HG02943 (cell line): ENCODE results near the gene GDI2.
"Not testable (repeated sequence)": the region's sequence is repeated elsewhere in the genome, so short reads cannot be mapped to it uniquely, and the experiment has no call there.

Experiments
- ATAC-seq: cut with Tn5 transposase; IDR thresholded peaks from one replicate; pipeline ENCODE4 v1.9.1; 2021; ENCODE audit warnings: mild to moderate bottlenecking, low read depth, moderate library complexity; ENCODE audit not compliant: unreplicated experiment

GDI2 gene

GRCh38 chr10:5794236-5794635 is 19.0 kb downstream of the GDI2 start:
- ATAC-seq = no peak

DNA sequence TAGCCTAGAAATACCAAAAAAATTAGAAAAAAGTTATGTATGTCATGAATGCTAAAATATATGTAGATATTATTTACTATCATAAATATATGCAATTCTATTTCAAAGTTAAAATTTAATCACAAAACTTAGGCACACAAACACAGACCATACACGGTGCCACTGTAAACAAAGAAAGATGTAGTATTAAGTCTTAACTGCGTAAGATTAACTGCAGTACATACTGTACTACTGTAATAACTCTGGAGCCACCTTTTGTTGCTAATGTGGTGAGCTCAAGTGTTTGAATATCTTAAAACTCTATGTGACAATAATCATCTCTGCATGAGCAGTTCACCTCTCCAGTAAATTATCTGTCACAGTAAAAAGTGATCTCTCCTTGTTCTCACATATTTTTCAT is 23.6 kb downstream of the GDI2 start:
- no peak for ATAC-seq

DNA sequence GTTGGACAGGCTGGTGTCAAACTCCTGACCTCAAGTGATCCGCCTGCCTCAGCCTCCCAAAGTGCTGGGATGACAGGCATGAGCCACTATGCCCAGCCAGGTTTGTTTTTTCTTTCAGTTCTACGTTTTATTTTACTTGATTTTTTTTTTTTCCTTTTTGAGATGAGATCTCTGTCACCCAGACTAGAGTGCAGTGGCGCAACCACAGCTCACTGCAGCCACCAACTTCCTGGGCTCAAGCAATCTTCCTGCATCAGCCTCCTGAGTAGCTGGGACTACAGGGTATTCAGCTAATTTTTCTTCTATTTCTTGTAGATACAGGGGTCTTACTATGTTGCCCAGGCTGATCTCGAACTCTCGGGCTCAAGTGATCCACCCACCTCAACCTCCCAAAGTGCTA is 24.3 kb downstream of the GDI2 start:
- no peak for ATAC-seq

GRCh38 chr10:5783300-5783699 is 29.9 kb downstream of the GDI2 start:
- ATAC-seq = no peak

GRCh38 chr10:5782174-5782573 is 31.1 kb downstream of the GDI2 start:
- no peak for ATAC-seq

DNA sequence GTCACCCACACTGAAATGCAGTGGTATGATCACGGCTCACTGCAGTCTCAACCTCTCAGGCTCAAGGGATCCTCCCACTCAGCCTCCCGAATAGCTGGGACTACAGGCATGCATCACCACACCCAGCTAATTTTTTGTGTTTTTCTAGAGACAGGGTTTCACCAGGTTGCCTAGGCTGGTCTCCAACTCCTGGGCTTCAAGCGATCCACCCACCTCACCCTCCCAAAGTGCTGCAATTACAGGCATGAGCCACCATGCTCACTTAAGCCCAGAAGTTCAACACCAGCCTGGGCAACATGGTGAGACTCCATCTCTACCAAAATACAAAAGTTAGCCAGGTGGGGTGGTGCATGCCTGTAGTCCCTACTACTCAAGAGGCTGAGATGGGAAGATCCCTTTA is 33.5 kb downstream of the GDI2 start:
- ATAC-seq = no peak

GRCh38 chr10:5777758-5778157 is 35.5 kb downstream of the GDI2 start:
- not testable (repeated sequence) for ATAC-seq

- no peak for ATAC-seq
Measured at GRCh38 chr10:5776881-5777197, 36.4 kb downstream of the GDI2 start.

DNA sequence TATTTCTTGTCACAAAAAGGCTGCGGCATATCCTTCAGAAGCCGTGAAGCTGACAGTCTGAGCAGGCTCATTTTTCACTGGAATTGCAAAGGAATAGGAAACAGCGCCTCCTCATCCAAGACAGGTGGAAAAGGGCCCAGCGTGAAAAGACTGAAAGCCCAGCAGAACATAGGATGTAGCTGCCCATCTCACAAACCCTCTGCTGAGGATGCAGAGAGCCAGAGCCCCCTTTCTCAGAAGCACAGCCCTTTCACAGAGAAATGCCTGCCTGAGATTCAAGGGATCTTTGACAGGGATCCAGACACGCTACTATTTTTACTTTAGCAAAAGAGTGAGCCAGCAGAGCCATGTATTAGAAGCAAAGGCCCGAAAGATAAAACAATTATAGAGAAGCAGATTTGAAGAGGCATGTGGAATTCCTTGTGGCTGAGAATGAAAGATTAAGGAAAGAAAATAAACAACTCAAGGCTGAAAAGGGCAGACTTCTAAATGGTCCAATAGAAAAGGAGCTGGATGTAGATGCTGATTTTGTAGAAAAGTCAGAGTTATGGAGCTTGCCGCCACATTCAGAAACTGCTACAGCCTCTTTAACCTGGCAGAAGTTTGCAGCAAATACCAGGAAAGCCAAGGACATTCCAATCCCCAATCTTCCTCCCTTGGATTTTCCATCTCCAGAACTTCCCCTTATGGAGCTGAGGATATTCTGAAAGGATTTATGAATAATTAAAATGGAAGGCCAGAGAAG is 36.9 kb downstream of the GDI2 start:
- ATAC-seq = no peak

GRCh38 chr10:5775685-5776084 is 37.5 kb downstream of the GDI2 start:
- no peak for ATAC-seq

GRCh38 chr10:5774987-5775620 is 38.1 kb downstream of the GDI2 start:
- ATAC-seq = no peak

GRCh38 chr10:5766189-5766588 is 47.0 kb downstream of the GDI2 start:
- ATAC-seq = no peak

DNA sequence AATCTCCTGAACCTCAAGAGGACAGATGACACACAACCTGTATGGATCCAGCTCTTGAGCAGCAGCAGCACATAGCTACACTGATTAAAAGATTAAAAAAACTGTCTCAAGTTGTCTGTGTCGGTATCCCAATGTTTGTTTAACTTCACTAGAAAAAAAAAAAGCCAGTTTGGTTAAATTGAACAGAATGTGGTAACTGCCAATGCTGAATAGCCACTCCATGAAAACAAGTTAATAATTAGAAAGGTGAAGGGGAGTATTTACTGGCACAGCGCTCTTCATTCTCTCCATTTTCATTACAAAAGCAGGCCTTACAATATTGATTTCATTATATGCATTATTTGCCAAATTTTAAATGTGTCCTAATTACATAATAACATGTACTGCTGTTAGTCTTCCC is 47.6 kb downstream of the GDI2 start:
- no peak for ATAC-seq

- no peak for ATAC-seq
Measured at GRCh38 chr10:5764422-5765297, 48.6 kb downstream of the GDI2 start.

DNA sequence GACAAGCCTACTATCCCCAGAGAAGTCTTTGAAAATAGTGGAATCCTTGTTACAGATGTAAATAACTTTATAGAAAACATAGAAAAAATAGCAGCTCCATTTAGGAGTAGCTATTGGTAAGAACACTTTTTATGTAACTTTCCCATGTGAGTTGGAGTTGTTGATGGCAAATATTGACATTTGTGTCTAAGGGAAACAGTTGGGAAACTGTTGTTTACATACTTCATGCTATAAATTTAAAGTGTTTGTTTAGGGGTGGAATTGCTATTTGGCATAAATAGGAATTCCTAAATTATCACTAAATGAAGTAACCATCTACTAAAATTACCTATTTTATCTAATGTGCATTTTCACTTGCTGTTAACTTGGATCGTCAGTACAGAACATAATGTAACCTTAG is 50.7 kb downstream of the GDI2 start:
- ATAC-seq = no peak

DNA sequence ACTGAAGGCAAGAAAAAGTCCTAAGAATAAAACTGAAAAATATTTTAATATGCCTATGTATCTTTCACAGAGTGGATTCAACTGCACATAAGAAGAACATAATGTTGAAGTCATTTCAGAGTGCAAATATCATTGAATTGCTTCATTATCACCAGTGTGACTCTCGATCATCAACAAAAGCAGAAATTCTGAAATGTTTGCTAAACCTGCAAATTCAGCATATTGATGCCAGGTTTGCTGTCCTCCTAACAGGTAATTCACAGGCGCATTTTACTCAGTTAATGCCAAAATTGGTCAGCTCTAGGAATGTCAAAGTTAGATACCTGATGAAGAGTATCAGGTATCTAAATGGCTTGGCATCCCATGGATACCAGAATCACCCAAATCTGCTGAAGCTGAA is 52.0 kb downstream of the GDI2 start:
- no peak for ATAC-seq

GRCh38 chr10:5760515-5760914 is 52.7 kb downstream of the GDI2 start:
- no peak for ATAC-seq

- ATAC-seq = no peak
Measured at GRCh38 chr10:5758927-5759326, 54.3 kb downstream of the GDI2 start.

DNA sequence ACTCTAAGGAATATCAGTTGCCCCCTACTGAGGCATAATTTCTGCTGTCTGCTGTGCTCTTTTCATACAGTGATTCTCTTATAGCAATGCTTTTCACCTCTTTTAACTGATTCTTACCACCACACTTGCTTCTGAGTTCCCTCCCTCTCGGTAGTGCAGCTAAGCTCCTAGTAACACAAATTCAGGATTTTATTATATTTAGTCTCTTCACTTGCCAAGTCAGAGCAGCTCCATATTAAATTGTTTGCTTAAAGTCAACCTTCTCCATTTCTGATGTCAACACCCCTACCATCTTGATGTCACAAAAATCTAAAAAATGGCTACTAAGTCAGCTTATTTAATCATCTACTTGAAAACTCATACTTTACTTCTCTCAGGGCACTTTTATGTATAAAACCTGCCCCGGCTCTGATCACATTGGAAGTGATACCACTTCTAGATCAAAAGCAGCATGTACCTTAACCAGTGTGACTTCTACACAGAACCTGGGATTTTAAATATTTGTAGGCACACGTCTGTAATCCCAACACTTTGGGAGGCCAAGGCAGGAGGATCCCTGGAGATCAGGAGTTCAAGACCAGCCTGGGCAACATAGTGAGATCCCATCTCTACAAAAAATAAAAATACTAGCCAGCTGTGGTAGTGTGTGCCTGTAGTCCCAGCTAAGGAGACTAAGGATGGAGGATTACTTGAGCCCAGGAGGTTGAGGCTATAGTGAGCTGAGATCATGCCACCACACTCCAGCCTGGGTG is 55.3 kb downstream of the GDI2 start:
- no peak for ATAC-seq

DNA sequence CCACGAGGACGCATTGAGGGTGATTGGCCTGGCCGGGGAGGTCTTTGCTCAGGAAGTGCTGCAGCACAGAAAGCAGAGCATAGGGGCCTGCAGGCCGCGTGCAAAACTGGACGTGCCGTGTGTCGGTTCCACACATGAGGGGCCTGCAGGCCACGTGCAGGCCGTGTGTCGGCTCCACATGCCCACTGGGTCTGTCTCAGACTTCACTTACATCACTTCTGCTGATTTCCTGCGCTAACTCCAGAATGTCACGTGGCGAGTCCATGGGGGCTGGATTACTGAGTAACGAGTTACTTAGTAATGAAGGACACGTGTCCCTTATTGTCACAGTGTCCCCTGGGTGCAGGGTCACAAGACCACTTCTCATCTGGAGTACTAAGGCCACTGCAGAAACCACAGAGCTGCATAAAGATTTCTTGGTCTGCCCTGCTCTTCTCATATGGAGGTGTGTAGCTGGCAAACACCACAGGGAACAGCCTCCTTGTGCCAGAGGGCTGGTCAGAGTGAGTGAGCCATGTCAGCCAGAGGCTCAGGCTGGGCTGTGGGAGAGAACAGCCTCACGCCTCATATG is 60.8 kb downstream of the GDI2 start:
- ATAC-seq = no peak
